NCI-H1417 (cell line): ENCODE measurements around the gene ADAM8.

Experiments used
- DNase-seq, 3 experiments: peaks; one replicate each; lab custom pipeline; 2025; lab: John Stamatoyannopoulos, UW

ADAM8 gene

GRCh38 chr10:133281628-133282372, 5.1 kb upstream of the ADAM8 start:
- DNase-seq = no peak

GRCh38 chr10:133281084-133281483, 4.4 kb upstream of the ADAM8 start:
- no peak for DNase-seq

GRCh38 chr10:133280391-133281059, 3.9 kb upstream of the ADAM8 start:
- DNase-seq = no peak

GRCh38 chr10:133279326-133280226, 2.9 kb upstream of the ADAM8 start:
- no peak for DNase-seq

- DNase-seq = peak; percentile 4 to 13 (median 10)
These were observed 2.1 kb upstream of the ADAM8 start for GRCh38 chr10:133278577-133279265.

- peak in 2 of 3 experiments; percentile 9 to 10 for DNase-seq
These were observed 1.4 kb upstream of the ADAM8 start for GRCh38 chr10:133277993-133278576.

- DNase-seq = no peak
These were observed 767 bp upstream of the ADAM8 start for GRCh38 chr10:133277277-133277992.

- DNase-seq = no peak
These were observed 601 bp downstream of the ADAM8 start for GRCh38 chr10:133276100-133276434.

GRCh38 chr10:133275684-133276092, 980 bp downstream of the ADAM8 start:
- no peak for DNase-seq

- no peak for DNase-seq
These were observed 1.7 kb downstream of the ADAM8 start for GRCh38 chr10:133274751-133275683.

- DNase-seq = no peak
These were observed 3.0 kb downstream of the ADAM8 start for GRCh38 chr10:133273534-133274143.

GRCh38 chr10:133272964-133273420, 3.7 kb downstream of the ADAM8 start:
- no peak for DNase-seq

- no peak for DNase-seq
These were observed 4.2 kb downstream of the ADAM8 start for GRCh38 chr10:133272301-133272963.

- no peak for DNase-seq
These were observed 5.0 kb downstream of the ADAM8 start for GRCh38 chr10:133271521-133272300.

GRCh38 chr10:133270773-133271297, 5.8 kb downstream of the ADAM8 start:
- DNase-seq = no peak

- no peak for DNase-seq
These were observed 6.5 kb downstream of the ADAM8 start for GRCh38 chr10:133270204-133270603.

GRCh38 chr10:133269367-133269766, 7.3 kb downstream of the ADAM8 start:
- DNase-seq = no peak

- DNase-seq = no peak
These were observed 8.1 kb downstream of the ADAM8 start for GRCh38 chr10:133268532-133268931.
